SU-DHL-6 (cell line): ENCODE measurements around the gene TYMS.

Experiments used
- H2AFZ ChIP-seq: fragments of 200-600 bp; sonication (generic); 2 replicates; pipeline ENCODE4 v1.6.1; 2014; ENCODE audit warnings: low read depth, mild to moderate bottlenecking, moderate library complexity, mixed read lengths, antibody characterized with exemption, low read length; ENCODE audit not compliant: severe bottlenecking
- H3F3A ChIP-seq: fragments of 200-600 bp; shearing (Covaris generic); 2 replicates; pipeline ENCODE4 v1.6.0; 2016; ENCODE audit warnings: antibody characterized with exemption, mild to moderate bottlenecking; ENCODE audit not compliant: insufficient read depth
- H3K27ac ChIP-seq: fragments of 200-600 bp; sonication (generic); 2 replicates; pipeline ENCODE4 v1.5.1; 2016; ENCODE audit warnings: low read depth, mild to moderate bottlenecking, low read length, moderate library complexity, mixed read lengths
- H3K27me3 ChIP-seq: fragments of 200-600 bp; sonication (generic), shearing (Covaris generic); 2 replicates; pipeline ENCODE4 v1.6.0; 2014; ENCODE audit warnings: mild to moderate bottlenecking, low read length
- H3K36me3 ChIP-seq: fragments of 200-600 bp; sonication (generic); 2 replicates; pipeline ENCODE4 v1.6.1; 2014; ENCODE audit warnings: mild to moderate bottlenecking, low read length, mixed read lengths
- H3K4me2 ChIP-seq: fragments of 300-600, 200-600 bp; shearing (Covaris generic), sonication (generic); 2 replicates; pipeline ENCODE4 v1.6.0; 2014; ENCODE audit warnings: low read length, low read depth, mild to moderate bottlenecking; ENCODE audit not compliant: poor library complexity, severe bottlenecking
- H3K4me3 ChIP-seq: fragments of 200-600 bp; sonication (generic); 2 replicates; pipeline ENCODE4 v1.5.1; 2014; ENCODE audit warnings: antibody characterized with exemption, low read length, mild to moderate bottlenecking, mixed read lengths; ENCODE audit not compliant: insufficient read depth, poor library complexity, severe bottlenecking
- H3K79me2 ChIP-seq: fragments of 200-600 bp; sonication (generic); 2 replicates; pipeline ENCODE4 v1.6.1; 2014; ENCODE audit warnings: mild to moderate bottlenecking, low read length, moderate library complexity; ENCODE audit not compliant: insufficient read depth
- H3K9ac ChIP-seq: fragments of 200-600 bp; sonication (generic); 2 replicates; pipeline ENCODE4 v1.7.0; 2014; ENCODE audit warnings: mild to moderate bottlenecking, low read length
- H3K9me2 ChIP-seq: fragments of 200-600 bp; sonication (generic); replicated peaks from 2 replicates; pipeline ENCODE4 v1.6.1; 2014; ENCODE audit warnings: low read length; ENCODE audit not compliant: insufficient read depth
- H3K9me3 ChIP-seq: fragments of 200-600 bp; sonication (generic); 2 replicates; pipeline ENCODE4 v1.6.1; 2014; ENCODE audit warnings: low read length, mixed read lengths; ENCODE audit not compliant: insufficient read depth
- H4K20me1 ChIP-seq: fragments of 200-600 bp; sonication (generic); 2 replicates; pipeline ENCODE4 v1.6.1; 2014; ENCODE audit warnings: low read depth, mild to moderate bottlenecking, antibody characterized with exemption, low read length, moderate library complexity, mixed read lengths
- EZH2phosphoT487 ChIP-seq: fragments of 200-600 bp; sonication (generic), shearing (Covaris generic); conservative IDR thresholded peaks from 2 replicates; pipeline ENCODE4 v1.6.1; 2018; ENCODE audit warnings: mild to moderate bottlenecking, antibody characterized with exemption, low read length, moderate library complexity, mixed read lengths
- TF ChIP-seq, protein P1 (sequence below): fragments of 200-600 bp; sonication (generic); IDR thresholded peaks from one replicate; pipeline ENCODE4 v1.5.1; 2017; ENCODE audit warnings: antibody characterized with exemption, mild to moderate bottlenecking, low read length, moderate library complexity; ENCODE audit not compliant: insufficient read depth, poor library complexity, severe bottlenecking

Gene TYMS

GRCh38 chr18:688323-688722 is 30.9 kb downstream of the TYMS start:
- TF ChIP-seq, protein P1, sequence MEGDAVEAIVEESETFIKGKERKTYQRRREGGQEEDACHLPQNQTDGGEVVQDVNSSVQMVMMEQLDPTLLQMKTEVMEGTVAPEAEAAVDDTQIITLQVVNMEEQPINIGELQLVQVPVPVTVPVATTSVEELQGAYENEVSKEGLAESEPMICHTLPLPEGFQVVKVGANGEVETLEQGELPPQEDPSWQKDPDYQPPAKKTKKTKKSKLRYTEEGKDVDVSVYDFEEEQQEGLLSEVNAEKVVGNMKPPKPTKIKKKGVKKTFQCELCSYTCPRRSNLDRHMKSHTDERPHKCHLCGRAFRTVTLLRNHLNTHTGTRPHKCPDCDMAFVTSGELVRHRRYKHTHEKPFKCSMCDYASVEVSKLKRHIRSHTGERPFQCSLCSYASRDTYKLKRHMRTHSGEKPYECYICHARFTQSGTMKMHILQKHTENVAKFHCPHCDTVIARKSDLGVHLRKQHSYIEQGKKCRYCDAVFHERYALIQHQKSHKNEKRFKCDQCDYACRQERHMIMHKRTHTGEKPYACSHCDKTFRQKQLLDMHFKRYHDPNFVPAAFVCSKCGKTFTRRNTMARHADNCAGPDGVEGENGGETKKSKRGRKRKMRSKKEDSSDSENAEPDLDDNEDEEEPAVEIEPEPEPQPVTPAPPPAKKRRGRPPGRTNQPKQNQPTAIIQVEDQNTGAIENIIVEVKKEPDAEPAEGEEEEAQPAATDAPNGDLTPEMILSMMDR: no peak
- TF ChIP-seq EZH2phosphoT487: no peak
- Histone ChIP-seq H3K27ac (no peak overlapping the region), H4K20me1 (no peaks in the 10 kb centered on the region), H3K4me3 (no peak overlapping the region), H3F3A (no peaks in the 10 kb centered on the region), H3K9me3 (no peaks in the 10 kb centered on the region), H3K27me3 (no peaks in the 10 kb centered on the region), H2AFZ (no peak overlapping the region), H3K79me2 (no peaks in the 10 kb centered on the region), H3K36me3 (no peaks in the 10 kb centered on the region), H3K4me2 (no peak overlapping the region), H3K9ac (no peak overlapping the region), H3K9me2 (no peaks in the 10 kb centered on the region)

DNA sequence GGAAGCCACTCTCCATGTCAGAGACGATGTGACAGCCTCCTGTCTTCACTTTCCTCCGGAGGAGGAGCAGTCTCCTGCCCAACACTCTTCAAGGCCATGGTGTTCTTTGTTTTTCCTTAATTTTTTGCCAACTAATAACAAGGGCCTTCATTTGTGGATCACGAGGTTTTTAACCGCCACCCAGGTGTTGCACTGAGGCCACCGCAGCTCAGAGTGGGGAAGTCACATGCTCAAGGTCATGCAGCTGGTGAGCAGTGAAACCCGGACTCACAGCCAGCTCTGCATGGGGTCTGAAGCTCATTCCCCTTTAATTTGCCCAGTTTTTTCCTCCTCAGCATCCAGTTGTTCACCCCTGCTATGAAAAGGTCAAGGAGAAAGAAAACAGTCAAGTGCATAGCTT is 35.4 kb downstream of the TYMS start:
- H3K4me2 ChIP-seq: no peak overlapping the region
- TF ChIP-seq EZH2phosphoT487: no peak
- TF ChIP-seq, protein P1: no peak
- no peaks in the 10 kb centered on the region for H3K27me3 ChIP-seq
- no peak overlapping the region for H3K9ac ChIP-seq
- no peak overlapping the region for H2AFZ ChIP-seq
- H4K20me1 ChIP-seq: no peaks in the 10 kb centered on the region
- H3F3A ChIP-seq: no peaks in the 10 kb centered on the region
- no peaks in the 10 kb centered on the region for H3K79me2 ChIP-seq
- no peak overlapping the region for H3K4me3 ChIP-seq
- H3K9me3 ChIP-seq: no peaks in the 10 kb centered on the region
- H3K36me3 ChIP-seq: no peaks in the 10 kb centered on the region
- no peaks in the 10 kb centered on the region for H3K9me2 ChIP-seq
- no peak overlapping the region for H3K27ac ChIP-seq

DNA sequence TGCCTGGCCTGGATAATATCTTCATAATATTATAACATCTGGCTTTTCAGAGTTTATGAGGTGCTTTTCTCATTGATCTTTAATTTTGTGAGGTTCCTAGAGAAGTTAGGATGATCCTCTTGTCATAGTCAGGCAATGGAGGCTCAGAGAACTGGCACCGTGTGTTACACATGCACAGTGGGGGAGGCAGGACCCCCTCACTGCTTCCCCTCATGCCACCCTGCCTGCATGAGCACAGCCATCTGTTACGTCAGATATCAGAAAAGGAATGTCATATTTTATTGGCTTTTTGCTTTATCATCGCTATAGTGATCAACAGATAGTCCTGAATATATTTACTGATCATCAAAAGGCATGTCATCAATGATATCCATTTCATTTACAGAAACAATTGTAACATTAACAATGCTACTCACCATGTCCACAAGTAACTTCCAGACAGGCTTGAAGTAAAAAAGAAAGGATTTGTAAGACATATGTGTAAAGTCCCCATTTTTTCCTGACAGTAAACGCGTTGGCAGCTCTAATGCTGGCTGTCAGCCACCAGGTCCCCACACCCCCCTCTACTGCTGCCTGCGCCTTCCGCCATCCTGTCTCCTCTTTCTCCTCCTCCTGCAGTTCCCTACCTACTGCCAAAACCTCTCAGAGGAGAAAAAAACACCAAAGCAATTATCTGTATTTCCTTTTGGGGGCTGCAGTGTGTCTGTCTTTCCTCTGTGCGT is 36.2 kb downstream of the TYMS start:
- Histone ChIP-seq H4K20me1 (no peaks in the 10 kb centered on the region), H3K9me3 (no peaks in the 10 kb centered on the region), H3K79me2 (no peaks in the 10 kb centered on the region), H2AFZ (no peak overlapping the region), H3K27me3 (no peaks in the 10 kb centered on the region), H3K4me2 (no peak overlapping the region), H3F3A (no peaks in the 10 kb centered on the region), H3K36me3 (no peaks in the 10 kb centered on the region), H3K9me2 (no peaks in the 10 kb centered on the region), H3K4me3 (no peak overlapping the region), H3K9ac (no peak overlapping the region), H3K27ac (no peak overlapping the region)
- TF ChIP-seq, protein P1: no peak
- TF ChIP-seq EZH2phosphoT487: no peak
